K562 (cell line): ENCODE data around the gene SELENOI. TPM values are rescaled to one million over a fixed set of nuclear protein-coding genes. Genes with fewer than 3 reads are reported as not detected.

Source experiments
- ATF1 ChIP-seq, 2 experiments: fragments of 450-650 bp in 1 of 2; IDR thresholded peaks; 2 replicates each; pipeline ENCODE4 v1.6.1; 2016; ENCODE audit warnings: missing compliant biosample characterization in 1 of 2, missing genetic modification characterization in 1 of 2
- BMI1 ChIP-seq: fragments of 150-350 bp; IDR thresholded peaks from 2 replicates; pipeline ENCODE4 v1.6.1; 2014; ENCODE audit warnings: low read length
- EP400 ChIP-seq: fragments of 450-650 bp; IDR thresholded peaks from 2 replicates; pipeline ENCODE4 v1.6.1; 2017; ENCODE audit warnings: antibody characterized with exemption, mild to moderate bottlenecking, moderate library complexity
- FOXK2 ChIP-seq, 2 experiments: fragments of 450-650 bp; IDR thresholded peaks in 1 of 2; conservative IDR thresholded peaks in 1 of 2; 2 replicates each; pipeline ENCODE4 v1.6.1; 2016; ENCODE audit warnings: low read depth in 2 of 2, mild to moderate bottlenecking in 1 of 2
- HMGXB4 ChIP-seq: sonication (generic); formaldehyde crosslinking; IDR thresholded peaks from 2 replicates; pipeline ENCODE4 v1.8.1; 2023; ENCODE audit warnings: mild to moderate bottlenecking, missing genetic modification reagents
- HNRNPLL ChIP-seq: fragments of 200-400 bp; formaldehyde crosslinking; IDR thresholded peaks from 2 replicates; pipeline ENCODE4 v1.6.1; 2017; ENCODE audit warnings: low read length, low read depth, mild to moderate bottlenecking; ENCODE audit not compliant: poor library complexity, severe bottlenecking
- IRF9 ChIP-seq: fragments of 450-650 bp; IDR thresholded peaks from 2 replicates; pipeline ENCODE4 v1.6.1; 2016; ENCODE audit warnings: missing biosample characterization, missing genetic modification characterization
- LARP7 ChIP-seq: fragments of 450-650 bp; IDR thresholded peaks from 2 replicates; pipeline ENCODE4 v1.6.1; 2016
- MXI1 ChIP-seq: IDR thresholded peaks from 2 replicates; pipeline ENCODE4 v1.6.1; 2011; ENCODE audit warnings: low read depth, mild to moderate bottlenecking, improper control_type of control experiment, low read length
- RFX5 ChIP-seq: IDR thresholded peaks from 2 replicates; pipeline ENCODE4 v1.6.1; 2011; ENCODE audit warnings: low read depth, mild to moderate bottlenecking, improper control_type of control experiment, low read length
- RUNX1 ChIP-seq: sonication (generic); IDR thresholded peaks from 2 replicates; pipeline ENCODE4 v1.6.1; 2016; ENCODE audit warnings: antibody characterized with exemption, low read depth
- SOX6 ChIP-seq: fragments of 450-650 bp; IDR thresholded peaks from 2 replicates; pipeline ENCODE4 v1.6.1; 2014; ENCODE audit warnings: mild to moderate bottlenecking
- USF1 ChIP-seq: sonication (generic); formaldehyde crosslinking; IDR thresholded peaks from 2 replicates; pipeline ENCODE4 v1.9.0; 2022; ENCODE audit warnings: mild to moderate bottlenecking, missing genetic modification reagents
- ZBTB40 ChIP-seq, 2 experiments: fragments of 450-650 bp in 1 of 2; sonication (generic) in 1 of 2; formaldehyde crosslinking in 1 of 2; IDR thresholded peaks; 2 replicates each; pipeline versions ENCODE4 v1.7.1 to v1.9.0; 2016 to 2022; ENCODE audit warnings: inconsistent platforms in 1 of 2, mild to moderate bottlenecking in 1 of 2, missing genetic modification reagents in 1 of 2
- ZNF24 ChIP-seq: fragments of 450-650 bp; IDR thresholded peaks from 2 replicates; pipeline ENCODE4 v1.6.1; 2016
- ZNF311 ChIP-seq: fragments of 250-450 bp; sonication (Bioruptor Pico); IDR thresholded peaks from 2 replicates; pipeline ENCODE4 v1.4.0; 2020; ENCODE audit warnings: mild to moderate bottlenecking, moderate library complexity
- polyA plus RNA-seq, 8 experiments: library from polyadenylated mRNA; depleted of rRNA in 4 of 8; stranded (reverse) in 5 of 8; unstranded in 3 of 8; fragments of >200 nt; fragmentation: Nextera tagmentation in 2 of 8; fragmentation: Illumina TruSeq in 1 of 8; extraction: Ambion mirVana in 2 of 8; extraction: Trizol in 1 of 8; gene quantifications; 2 replicates each; pipeline versions ENCODE4 v1.2.1 to v1.2.3, GENCODE V29; 2011 to 2014; ENCODE audit warnings: inconsistent platforms in 1 of 8, missing spikeins in 1 of 8
- total RNA-seq, 7 experiments: library from RNA; depleted of rRNA in 6 of 7; stranded (reverse); fragments of >200 nt in 6 of 7; fragmentation: Illumina TruSeq in 2 of 7; extraction: Trizol in 2 of 7; gene quantifications; 2 replicates each; pipeline versions ENCODE4 v1.2.1 to v1.2.3, GENCODE V29; 2011 to 2021; ENCODE audit warnings: low replicate concordance in 1 of 7

SELENOI gene
- total and polyA plus RNA-seq, 9 of the 15 experiments (the other 6 are each of a cell fraction or from before 2014, with no cell fraction given) = 9.6 to 46.9 (median 24.4) TPM

- TF ChIP-seq ZNF311 = no peak
- no peak for TF ChIP-seq MXI1
- TF ChIP-seq FOXK2 (conservative IDR thresholded peaks at IDR 0.05 in 1 of 2, IDR thresholded peaks at IDR 0.05 in 1 of 2; ENCODE audit: low read depth in 2 of 2) = peak in 1 of 2 experiments; percentile 35; a peak in 1 of 4 replicates
- TF ChIP-seq SOX6 = peak; percentile 90
- TF ChIP-seq USF1 = no peak
- 0 out of 2 replicates have a peak, but pooled peaks have one; percentile 73 for TF ChIP-seq LARP7
- no peak for TF ChIP-seq RUNX1
- TF ChIP-seq ZNF24 = peak; percentile 57; the same call in 1 of the 2 replicates
- TF ChIP-seq RFX5 = no peak
- TF ChIP-seq IRF9 = no peak
- TF ChIP-seq HNRNPLL = no peak
- TF ChIP-seq HMGXB4 (CRISPR knock-in tag) = no peak
- no peak for TF ChIP-seq EP400
- no peak for TF ChIP-seq ATF1 (CRISPR knock-in tag; IDR thresholded peaks at IDR 0.05)
- TF ChIP-seq ATF1 (tag; IDR thresholded peaks at IDR 0.05) = peak; percentile 56; the same call in 1 of the 2 replicates
- TF ChIP-seq ZBTB40 (IDR thresholded peaks at IDR 0.05) = no peak
- TF ChIP-seq ZBTB40 (CRISPR knock-in tag; IDR thresholded peaks at IDR 0.05) = no peak
- TF ChIP-seq BMI1 = no peak
Observed at GRCh38 chr2:26396734-26397298, 50.9 kb downstream of the SELENOI start (continued).
